ENCODE data around the gene ADAMTSL5.
A peak's percentile ranks its signal among the peaks of the same experiment; 100 is the strongest.

The ADAMTSL5 gene

DNA sequence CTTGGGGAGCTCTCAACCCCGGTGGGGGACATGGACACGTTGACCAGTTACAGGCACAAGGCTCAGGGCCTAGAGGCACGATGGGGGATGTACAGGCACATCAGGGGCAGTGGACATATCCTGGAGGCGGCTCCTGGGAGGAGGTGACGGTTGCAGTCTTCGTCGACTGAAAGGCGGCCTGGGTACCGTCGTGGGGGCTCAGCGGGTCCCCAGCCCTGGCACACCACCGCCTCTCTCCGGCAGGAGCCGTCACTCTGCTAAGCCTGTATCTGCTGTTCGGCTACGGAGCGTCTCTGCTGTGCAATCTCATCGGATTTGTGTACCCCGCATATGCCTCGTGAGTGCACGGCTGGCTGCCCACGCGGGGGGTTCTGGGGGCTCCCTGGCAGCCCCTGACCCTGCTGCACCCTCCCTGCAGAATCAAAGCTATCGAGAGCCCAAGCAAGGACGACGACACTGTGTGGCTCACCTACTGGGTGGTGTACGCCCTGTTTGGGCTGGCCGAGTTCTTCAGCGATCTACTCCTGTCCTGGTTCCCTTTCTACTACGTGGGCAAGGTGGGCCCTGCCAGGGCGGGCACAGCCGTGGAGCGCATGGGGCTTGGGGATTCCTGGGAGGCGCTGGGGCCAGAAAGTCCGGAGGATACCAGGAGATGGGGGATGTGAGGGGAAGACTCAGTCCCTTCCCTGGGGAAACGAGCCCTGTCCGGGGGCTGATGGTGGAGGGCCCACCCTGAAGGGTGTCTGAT lies 17.6 kb downstream of the ADAMTSL5 start:
- DNase-seq: no peak

DNA sequence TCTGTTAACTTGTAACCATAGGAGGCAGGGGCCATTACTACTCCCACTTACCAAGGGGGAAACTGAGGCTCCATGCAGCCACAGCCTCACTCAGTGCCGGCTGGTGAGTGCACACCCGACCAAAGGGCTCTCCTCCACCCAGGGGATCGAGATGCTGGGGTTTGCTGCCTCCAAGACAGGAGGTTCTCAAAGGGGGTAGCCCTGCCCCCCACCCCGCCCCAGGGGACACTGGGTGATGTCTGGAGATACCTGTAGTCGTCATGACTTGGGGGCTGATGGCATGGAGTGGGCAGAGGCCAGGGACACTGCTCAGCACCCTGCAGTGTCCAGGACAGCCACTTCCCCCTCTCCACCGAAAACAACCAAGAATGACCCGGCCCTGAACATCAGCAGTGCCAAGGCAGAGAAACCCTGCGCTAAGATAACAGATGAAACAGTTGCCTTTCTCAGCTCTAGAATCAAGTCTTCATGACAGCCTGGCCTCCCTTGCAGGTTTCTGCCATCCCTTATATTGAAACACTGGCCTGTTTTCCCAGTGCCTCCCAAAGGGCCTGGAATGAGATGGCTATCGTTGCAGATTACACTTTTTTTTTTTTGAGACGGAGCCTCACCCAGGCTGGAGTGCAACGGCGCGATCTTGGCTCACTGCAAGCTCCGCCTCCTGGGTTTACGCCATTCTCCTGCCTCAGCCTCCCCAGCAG lies 18.6 kb downstream of the ADAMTSL5 start:
- DNase-seq: no peak

DNA sequence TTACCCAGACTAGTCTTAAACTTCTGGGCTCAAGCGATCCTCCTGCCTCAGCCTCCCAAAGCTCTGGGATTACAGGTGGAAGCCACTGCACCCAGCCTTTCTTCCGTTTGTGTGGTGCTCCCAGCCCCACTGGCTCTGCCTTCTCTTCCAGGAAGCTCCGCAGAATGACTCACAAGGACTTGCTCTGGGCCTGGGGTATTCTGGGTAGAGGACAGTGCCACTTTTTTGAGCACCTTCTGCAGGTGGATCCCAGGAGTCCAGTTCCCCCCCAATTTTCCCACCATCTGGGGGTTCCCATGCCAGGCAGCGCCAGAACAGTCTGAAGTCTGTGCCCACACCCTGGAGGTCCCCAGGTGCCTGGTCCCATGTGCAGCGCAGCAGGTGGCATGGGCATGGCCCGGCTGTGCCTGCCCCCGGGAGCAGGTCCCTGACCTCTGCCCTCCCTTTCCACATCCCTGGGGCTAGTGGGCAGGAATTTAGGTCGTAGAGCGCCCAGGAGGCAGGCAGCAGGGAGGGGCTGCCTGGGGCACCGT lies 20.3 kb downstream of the ADAMTSL5 start:
- peak; percentile 48 for DNase-seq

GRCh38 chr19:1491849-1492170 lies 21.0 kb downstream of the ADAMTSL5 start:
- no peak for DNase-seq

GRCh38 chr19:1491114-1491848 lies 21.5 kb downstream of the ADAMTSL5 start, which contains the start of gene REEP6:
Gene REEP6 (plus strand): TSS chr19:1491181. CDS start chr19:1491270, 89 bp downstream.
- DNase-seq: no peak

- peak; percentile 99 for DNase-seq
Observed at GRCh38 chr19:1490311-1491113, 22.3 kb downstream of the ADAMTSL5 start, which contains the start of gene PCSK4. Gene PCSK4 (minus strand): TSS chr19:1490350. CDS start chr19:1490346, 4 bp downstream.

- DNase-seq: peak; percentile 29
Observed at GRCh38 chr19:1489463-1490310, 23.1 kb downstream of the ADAMTSL5 start.

- DNase-seq: peak; percentile 59
Observed at GRCh38 chr19:1488282-1488601, 24.6 kb downstream of the ADAMTSL5 start.

- no peak for DNase-seq
Observed at GRCh38 chr19:1487576-1488281, 25.1 kb downstream of the ADAMTSL5 start.

GRCh38 chr19:1486720-1487575 lies 25.9 kb downstream of the ADAMTSL5 start:
- no peak for DNase-seq

DNA sequence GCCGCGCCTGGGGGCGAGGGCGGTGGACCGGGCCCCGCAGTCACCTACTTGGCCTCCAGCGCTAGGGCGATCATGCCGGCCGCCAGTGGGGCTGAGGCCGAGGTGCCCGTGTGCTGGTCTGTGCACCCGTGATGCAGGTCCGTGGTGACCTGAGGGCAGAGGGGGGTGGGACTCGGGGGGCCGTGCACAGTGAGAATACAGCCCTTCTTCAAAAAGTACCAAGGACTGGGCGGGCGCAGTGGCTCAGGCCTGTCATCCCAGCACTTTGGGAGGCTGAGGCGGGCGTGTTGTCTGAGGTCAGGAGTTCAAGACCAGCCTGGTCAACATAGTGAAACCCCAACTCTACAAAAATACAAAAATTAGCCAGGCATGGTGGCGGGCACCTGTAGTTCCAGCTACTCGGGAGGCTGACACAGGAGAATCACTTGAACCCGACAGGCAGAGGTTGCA lies 28.8 kb downstream of the ADAMTSL5 start:
- no peak for DNase-seq

GRCh38 chr19:1483131-1483978 lies 29.5 kb downstream of the ADAMTSL5 start:
- no peak for DNase-seq

GRCh38 chr19:1482361-1483130 lies 30.3 kb downstream of the ADAMTSL5 start:
- DNase-seq: no peak

DNA sequence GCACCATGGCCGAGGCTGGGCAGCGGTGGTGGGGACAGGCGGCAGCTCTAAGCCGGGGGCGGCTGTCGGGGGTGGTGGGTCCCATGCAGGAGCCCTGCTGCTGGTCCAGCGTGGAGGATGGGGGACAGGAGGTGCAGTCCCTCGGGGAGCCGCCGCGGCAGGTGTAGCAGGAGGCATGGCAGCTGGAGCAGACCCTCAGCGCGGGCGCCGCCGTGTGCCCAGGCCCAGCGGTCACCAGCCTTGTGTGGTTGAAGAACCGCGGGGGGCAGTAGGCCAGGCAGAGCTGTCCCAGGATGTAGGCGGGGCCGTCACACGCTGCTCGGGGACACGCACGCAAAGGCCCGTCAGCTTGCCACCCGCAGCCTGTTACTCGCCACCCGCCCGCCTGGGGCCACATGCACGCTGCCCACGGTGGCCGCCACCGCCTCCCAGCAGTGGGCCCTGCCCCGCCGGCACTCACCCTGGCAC lies 30.9 kb downstream of the ADAMTSL5 start:
- DNase-seq: no peak

GRCh38 chr19:1481224-1481892 lies 31.5 kb downstream of the ADAMTSL5 start:
- no peak for DNase-seq

GRCh38 chr19:1478934-1479707 lies 33.7 kb downstream of the ADAMTSL5 start, which contains the start of gene C19orf25:
Gene C19orf25 (minus strand): TSS chr19:1479215. CDS start chr19:1478903, 312 bp downstream.
- peak; percentile 97 for DNase-seq
